ENCODE results near the gene TEKT1. TPM values are rescaled to one million over a fixed set of nuclear protein-coding genes. Genes with fewer than 3 reads are reported as not detected.

Gene TEKT1
- total RNA-seq, 1 donor = not detected

DNA sequence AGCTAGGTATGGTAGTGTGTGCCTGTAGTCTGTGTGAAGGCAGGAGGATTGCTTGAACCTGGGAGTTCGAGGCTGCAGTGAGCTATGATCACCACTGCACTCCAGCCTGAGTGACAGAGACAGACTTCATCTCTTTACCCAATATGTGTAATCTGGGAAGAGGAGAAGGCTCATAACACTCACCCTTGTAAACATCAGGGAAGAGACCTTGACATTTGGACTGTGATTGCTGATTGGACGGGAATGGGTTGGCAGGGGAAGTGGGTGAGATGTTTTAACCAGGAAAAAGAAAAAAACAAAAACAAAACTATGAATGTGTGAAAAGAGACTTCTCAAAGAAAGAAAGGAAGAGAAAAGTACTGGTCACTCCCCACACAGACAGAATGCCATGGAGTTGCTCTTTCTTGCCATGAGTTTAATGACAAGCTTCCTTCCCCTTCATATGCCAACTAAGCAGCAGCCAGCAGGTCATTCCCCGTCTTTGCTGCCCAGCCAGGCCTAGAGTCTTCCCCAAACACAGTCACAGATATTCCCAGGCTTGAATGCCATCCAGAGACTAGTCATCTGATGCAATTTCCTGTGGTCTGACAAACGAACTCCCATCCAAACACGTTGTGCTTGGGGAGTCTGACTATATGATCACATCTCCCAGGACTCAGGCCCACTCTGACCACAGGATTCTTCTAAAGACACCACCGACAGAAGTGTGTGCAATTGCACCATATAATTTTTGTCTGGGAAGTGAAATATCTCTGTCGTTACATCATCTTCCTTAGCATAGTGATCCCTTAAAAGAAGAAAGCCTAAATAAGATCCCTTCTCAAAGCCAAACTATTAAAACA, 79.2 kb downstream of the TEKT1 start:
- TF ChIP-seq, protein P1, sequence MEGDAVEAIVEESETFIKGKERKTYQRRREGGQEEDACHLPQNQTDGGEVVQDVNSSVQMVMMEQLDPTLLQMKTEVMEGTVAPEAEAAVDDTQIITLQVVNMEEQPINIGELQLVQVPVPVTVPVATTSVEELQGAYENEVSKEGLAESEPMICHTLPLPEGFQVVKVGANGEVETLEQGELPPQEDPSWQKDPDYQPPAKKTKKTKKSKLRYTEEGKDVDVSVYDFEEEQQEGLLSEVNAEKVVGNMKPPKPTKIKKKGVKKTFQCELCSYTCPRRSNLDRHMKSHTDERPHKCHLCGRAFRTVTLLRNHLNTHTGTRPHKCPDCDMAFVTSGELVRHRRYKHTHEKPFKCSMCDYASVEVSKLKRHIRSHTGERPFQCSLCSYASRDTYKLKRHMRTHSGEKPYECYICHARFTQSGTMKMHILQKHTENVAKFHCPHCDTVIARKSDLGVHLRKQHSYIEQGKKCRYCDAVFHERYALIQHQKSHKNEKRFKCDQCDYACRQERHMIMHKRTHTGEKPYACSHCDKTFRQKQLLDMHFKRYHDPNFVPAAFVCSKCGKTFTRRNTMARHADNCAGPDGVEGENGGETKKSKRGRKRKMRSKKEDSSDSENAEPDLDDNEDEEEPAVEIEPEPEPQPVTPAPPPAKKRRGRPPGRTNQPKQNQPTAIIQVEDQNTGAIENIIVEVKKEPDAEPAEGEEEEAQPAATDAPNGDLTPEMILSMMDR (IDR thresholded peaks at IDR 0.05; ENCODE audit: insufficient read depth, low read depth, low read length) = no peak
- H3K4me3 ChIP-seq (ENCODE audit: low read depth, low read length) = no peak overlapping the region
- DNase-seq (ENCODE audit: low read depth) = peak; percentile 100

DNA sequence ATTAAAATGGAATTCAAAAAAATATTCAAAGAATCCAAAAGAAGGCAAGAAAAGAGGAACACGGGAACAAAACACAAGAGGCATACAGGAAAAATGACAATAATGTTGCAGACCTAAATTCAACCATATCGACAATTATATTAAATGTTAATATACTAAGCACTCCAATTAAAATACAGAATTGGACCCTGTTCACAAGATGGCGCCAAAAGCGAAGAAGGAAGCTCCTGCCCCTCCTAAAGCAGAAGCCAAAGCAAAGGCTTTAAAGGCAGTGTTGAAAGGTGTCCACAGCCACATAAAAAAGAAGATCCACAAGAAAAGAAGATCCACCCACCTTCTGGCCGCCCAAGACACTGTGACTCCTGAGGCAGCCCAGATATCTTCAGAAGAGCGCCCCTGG, 82.0 kb downstream of the TEKT1 start:
- DNase-seq (ENCODE audit: low read depth) = peak; percentile 42
- H3K4me3 ChIP-seq (ENCODE audit: low read depth, low read length) = no peak overlapping the region
- TF ChIP-seq, protein P1 (IDR thresholded peaks at IDR 0.05; ENCODE audit: insufficient read depth, low read depth, low read length) = peak; percentile 29

DNA sequence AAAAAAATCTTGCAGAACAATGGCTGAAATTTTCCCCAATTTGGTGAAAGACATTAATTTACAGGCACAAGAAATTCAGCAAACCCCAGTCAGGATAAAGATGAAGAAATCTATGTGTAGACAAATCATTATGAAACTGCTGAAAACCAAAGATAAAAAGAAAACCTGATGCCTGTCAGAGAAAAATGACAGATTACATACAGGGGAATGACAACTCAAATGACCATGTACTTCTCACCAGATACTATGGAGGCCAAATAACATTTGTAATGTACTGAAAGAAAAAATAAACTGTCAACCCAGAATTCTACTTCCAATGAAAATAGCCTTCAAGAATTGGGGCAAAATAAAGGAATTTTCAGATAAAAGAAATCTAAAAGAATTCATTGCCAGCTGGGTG, 82.9 kb downstream of the TEKT1 start:
- TF ChIP-seq, protein P1 (IDR thresholded peaks at IDR 0.05; ENCODE audit: insufficient read depth, low read depth, low read length) = no peak
- H3K4me3 ChIP-seq (ENCODE audit: low read depth, low read length) = no peak overlapping the region
- no peak for DNase-seq (ENCODE audit: low read depth)

Small RNAs within 50 kb of the gene (small RNA-seq; reads per million reads assigned to genes)
- gene AC004706.2 = not detected

Other genes starting within 250 kb of the TEKT1 start
- gene KIAA0753, start 191.0 kb downstream of the TEKT1 start, total RNA-seq = 16.1 and 23.3 TPM in 2 replicates
- gene TXNDC17, start 190.7 kb downstream of the TEKT1 start, total RNA-seq = 72.2 and 74.3 TPM in 2 replicates
- gene MED31, start 180.1 kb downstream of the TEKT1 start, total RNA-seq = 10.0 and 14.2 TPM in 2 replicates
- 0.43 and 0.97 TPM in 2 replicates for gene C17orf100, start 180.0 kb downstream of the TEKT1 start, total RNA-seq
- gene SLC13A5, start 118.4 kb downstream of the TEKT1 start, total RNA-seq = under 0.01 TPM in 1 of 2 replicates, not detected in the other
- gene XAF1, start 75.7 kb downstream of the TEKT1 start, total RNA-seq = 45.8 and 58.3 TPM in 2 replicates
- gene FBXO39, start 55.5 kb downstream of the TEKT1 start, total RNA-seq = under 0.01 and 0.32 TPM in 2 replicates
- gene ALOX12, start 164.3 kb upstream of the TEKT1 start, total RNA-seq = under 0.01 TPM in 1 of 2 replicates, not detected in the other
- gene RNASEK, start 180.9 kb upstream of the TEKT1 start, total RNA-seq = 27.4 and 33.7 TPM in 2 replicates
- gene BCL6B, start 191.3 kb upstream of the TEKT1 start, total RNA-seq = not detected in 2 replicates
- 1.3 TPM in 2 replicates for gene SLC16A13, start 204.3 kb upstream of the TEKT1 start, total RNA-seq
- gene SLC16A11, start 212.4 kb upstream of the TEKT1 start, total RNA-seq = not detected in 2 replicates
- not detected in 2 replicates for gene CLEC10A, start 248.5 kb upstream of the TEKT1 start, total RNA-seq